T-helper 1 cell treated with Interleukin-12 subunit alpha and Interleukin-12 subunit beta and Interleukin-4 antibody, amounts not matched to agents 30 μg/mL and 1 μg/mL, for 36 hours (primary cell): Measurements from ENCODE around the gene CDCP1.
"Not testable (repeated sequence)": the region's sequence is repeated elsewhere in the genome, so short reads cannot be mapped to it uniquely, and the experiment has no call there.

Source experiments
- H3K27ac Mint-ChIP-seq: one replicate; pipeline ENCODE4 v1.8.0; 2021; ENCODE audit warnings: mild to moderate bottlenecking, mixed read lengths
- H3K27me3 Mint-ChIP-seq: one replicate; pipeline ENCODE4 v1.8.0; 2021; ENCODE audit warnings: low read depth, mixed read lengths
- H3K36me3 Mint-ChIP-seq: one replicate; pipeline ENCODE4 v1.8.0; 2021; ENCODE audit warnings: low read depth, mixed read lengths
- H3K4me1 Mint-ChIP-seq: one replicate; pipeline ENCODE4 v1.8.0; 2021; ENCODE audit warnings: low read depth, mixed read lengths
- H3K4me3 Mint-ChIP-seq: one replicate; pipeline ENCODE4 v1.8.0; 2021; ENCODE audit warnings: mild to moderate bottlenecking, moderate library complexity, mixed read lengths
- H3K9me3 Mint-ChIP-seq: one replicate; pipeline ENCODE4 v1.8.0; 2021; ENCODE audit warnings: mixed read lengths

The CDCP1 gene

DNA sequence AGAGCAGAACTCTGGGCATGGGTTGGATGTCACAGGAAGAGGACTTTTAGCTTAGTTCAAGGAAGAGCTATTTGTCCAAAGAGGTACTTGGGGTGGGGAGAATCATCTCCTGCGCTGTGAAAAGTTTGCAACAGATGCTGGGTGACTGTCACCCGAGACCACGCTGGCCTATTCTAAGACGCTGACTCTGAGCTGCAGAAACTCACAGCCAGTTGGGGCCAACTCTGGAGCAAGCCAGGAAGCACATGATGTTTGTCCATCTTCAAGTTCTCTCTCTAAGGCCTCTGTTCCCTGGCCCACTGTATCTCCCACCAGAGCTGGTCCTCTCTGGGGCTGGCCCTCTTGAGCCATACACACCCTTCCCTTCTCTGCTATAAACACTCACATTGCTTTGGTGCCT, 17.9 kb upstream of the CDCP1 start:
- Mint-ChIP-seq H3K4me3 (no peak overlapping the region), H3K36me3 (peaks cover 2% of the 10 kb centered on the region), H3K27ac (no peak overlapping the region), H3K4me1 (peaks cover 23% of the 10 kb centered on the region), H3K9me3 (no peaks in the 10 kb centered on the region), H3K27me3 (peaks cover 21% of the 10 kb centered on the region)

GRCh38 chr3:45163481-45163880, 17.3 kb upstream of the CDCP1 start:
- Mint-ChIP-seq H3K36me3 (peaks cover 2% of the 10 kb centered on the region), H3K4me1 (peaks cover 23% of the 10 kb centered on the region), H3K9me3 (no peaks in the 10 kb centered on the region), H3K27me3 (peaks cover 23% of the 10 kb centered on the region), H3K4me3 (no peak overlapping the region), H3K27ac (no peak overlapping the region)

- H3K4me3 Mint-ChIP-seq: no peak overlapping the region
- peaks cover 15% of the 10 kb centered on the region for H3K9me3 Mint-ChIP-seq
- H3K27ac Mint-ChIP-seq: no peak overlapping the region
- peaks cover 7% of the 10 kb centered on the region for H3K36me3 Mint-ChIP-seq
- peaks cover 40% of the 10 kb centered on the region for H3K27me3 Mint-ChIP-seq
- no peaks in the 10 kb centered on the region for H3K4me1 Mint-ChIP-seq
Observed at GRCh38 chr3:45154641-45155147, 8.5 kb upstream of the CDCP1 start.

- H3K4me3 Mint-ChIP-seq: no peak overlapping the region
- no peak overlapping the region for H3K27ac Mint-ChIP-seq
- H3K4me1 Mint-ChIP-seq: no peaks in the 10 kb centered on the region
- peaks cover 15% of the 10 kb centered on the region for H3K9me3 Mint-ChIP-seq
- peaks cover 9% of the 10 kb centered on the region for H3K36me3 Mint-ChIP-seq
- H3K27me3 Mint-ChIP-seq: peaks cover 39% of the 10 kb centered on the region
Observed at GRCh38 chr3:45153658-45154437, 7.7 kb upstream of the CDCP1 start.

DNA sequence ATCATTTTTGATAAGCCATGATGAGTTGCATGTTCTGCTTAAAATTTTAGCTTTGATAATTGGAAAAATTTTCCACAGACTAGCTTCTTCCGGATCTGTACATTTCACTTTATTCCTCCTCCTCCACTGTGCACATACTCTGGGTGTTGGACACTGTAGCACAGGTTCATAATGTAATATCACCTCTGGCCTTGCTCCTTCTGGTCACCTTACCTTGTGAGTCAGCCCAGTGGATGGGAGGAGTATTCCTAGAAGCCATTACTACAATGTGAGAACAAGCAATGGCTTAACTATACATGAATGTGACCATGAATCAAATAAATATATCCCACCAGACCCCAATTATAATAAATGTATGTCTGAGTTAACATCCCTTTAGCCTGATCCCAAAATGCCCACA, 6.1 kb upstream of the CDCP1 start:
- Mint-ChIP-seq H3K36me3 (peaks cover 9% of the 10 kb centered on the region), H3K27ac (no peak overlapping the region), H3K9me3 (peaks cover 15% of the 10 kb centered on the region), H3K4me1 (no peaks in the 10 kb centered on the region), H3K4me3 (no peak overlapping the region), H3K27me3 (peaks cover 48% of the 10 kb centered on the region)

- Mint-ChIP-seq H3K4me1 (peaks cover 3% of the 10 kb centered on the region), H3K36me3 (peaks cover 11% of the 10 kb centered on the region), H3K27ac (no peak overlapping the region), H3K9me3 (peaks cover 15% of the 10 kb centered on the region), H3K27me3 (peaks cover 58% of the 10 kb centered on the region), H3K4me3 (no peak overlapping the region)
Observed at GRCh38 chr3:45151100-45151499, 4.9 kb upstream of the CDCP1 start.

DNA sequence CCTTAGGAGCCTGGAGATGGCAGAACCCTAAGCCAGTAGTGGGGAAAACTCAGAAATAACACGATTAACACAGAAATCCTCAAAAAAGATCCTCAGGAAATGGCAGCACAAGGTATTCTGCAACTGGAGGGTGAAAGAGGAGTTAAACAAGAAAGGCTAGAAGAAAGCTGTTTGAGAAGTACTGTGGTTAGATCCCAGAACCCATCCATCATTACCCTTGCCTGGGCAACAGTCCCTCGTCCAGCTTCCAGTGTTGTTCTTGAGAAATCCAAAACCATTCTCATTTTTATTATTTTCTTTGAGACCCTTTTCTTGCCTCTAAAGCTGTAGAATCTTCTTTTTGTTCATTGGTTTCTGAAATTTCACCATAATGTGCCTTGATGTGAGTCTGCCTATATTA, 2.7 kb upstream of the CDCP1 start:
- peaks cover 16% of the 10 kb centered on the region for H3K36me3 Mint-ChIP-seq
- H3K27ac Mint-ChIP-seq: no peak overlapping the region
- H3K9me3 Mint-ChIP-seq: peaks cover 15% of the 10 kb centered on the region
- no peak overlapping the region for H3K4me3 Mint-ChIP-seq
- H3K27me3 Mint-ChIP-seq: peaks cover 67% of the 10 kb centered on the region
- peaks cover 8% of the 10 kb centered on the region for H3K4me1 Mint-ChIP-seq

DNA sequence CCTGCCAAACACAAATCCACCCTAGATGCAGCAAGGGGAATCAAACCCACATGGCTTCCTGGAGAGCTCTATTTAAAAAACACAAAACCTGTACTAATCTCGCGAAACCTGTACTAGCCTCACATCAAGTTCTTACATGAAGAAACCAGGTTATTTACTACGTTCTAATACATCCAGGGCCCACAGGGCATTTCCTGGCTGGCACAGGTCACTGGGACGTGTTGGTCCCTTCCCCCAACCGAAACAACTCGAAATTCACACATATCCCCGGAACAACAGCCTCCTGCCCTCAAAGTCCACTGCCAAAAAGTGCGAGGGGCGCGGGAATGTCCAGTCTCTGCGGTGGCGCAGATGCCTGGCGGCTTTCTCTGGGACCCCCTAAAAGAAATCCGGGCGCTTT, 955 bp downstream of the CDCP1 start:
- Mint-ChIP-seq H3K36me3 (peaks cover 12% of the 10 kb centered on the region), H3K4me3 (peak overlapping the region; percentile 40), H3K27ac (no peak overlapping the region), H3K27me3 (peaks cover 72% of the 10 kb centered on the region), H3K9me3 (peaks cover 5% of the 10 kb centered on the region), H3K4me1 (peaks cover 8% of the 10 kb centered on the region)

DNA sequence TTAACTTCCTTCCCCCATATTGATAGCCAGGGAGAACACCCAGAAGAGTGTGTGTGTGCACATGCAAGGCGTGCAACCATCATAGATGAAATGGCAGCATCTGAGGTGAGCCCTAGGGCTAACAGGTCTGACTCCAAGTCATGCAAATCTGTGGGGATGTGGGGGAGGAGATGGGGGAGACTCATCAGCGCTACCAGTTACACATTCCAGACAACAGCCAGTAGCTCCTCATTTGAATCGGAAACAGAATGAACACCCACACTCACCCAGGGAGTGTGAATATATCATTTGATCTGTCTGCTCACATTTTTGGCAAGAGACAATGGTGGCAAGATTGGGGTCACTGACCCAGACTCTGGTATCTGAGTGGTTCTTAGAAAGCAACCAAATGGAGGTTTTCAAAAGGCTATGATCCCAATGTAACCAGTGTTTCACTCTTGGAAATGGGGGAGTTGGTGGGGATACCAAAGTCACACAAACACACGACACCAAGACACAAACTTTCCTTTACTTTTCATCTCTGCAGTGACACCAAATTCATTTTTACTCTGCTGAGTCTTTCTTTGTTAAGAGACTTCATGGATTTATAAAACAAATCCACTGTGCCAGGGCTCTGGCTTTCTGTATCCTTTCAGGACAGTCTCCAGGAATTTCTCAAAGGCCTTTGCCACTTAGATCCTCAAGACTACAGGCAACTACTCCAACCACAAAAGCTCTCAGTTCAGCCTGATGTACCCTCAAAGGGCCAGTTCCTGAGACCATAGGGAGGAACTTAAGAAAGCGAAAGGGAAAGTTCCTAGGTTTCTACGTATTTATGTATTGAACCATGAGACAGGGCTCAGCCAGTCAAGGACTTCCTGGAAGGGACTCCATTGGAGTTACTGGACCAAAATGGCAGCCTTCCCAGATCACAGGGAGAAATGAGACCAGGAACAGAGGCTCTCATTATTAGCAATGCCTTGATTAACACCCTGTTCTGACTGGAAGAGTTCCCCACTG, 2.2 kb downstream of the CDCP1 start:
- peaks cover 7% of the 10 kb centered on the region for H3K36me3 Mint-ChIP-seq
- H3K4me1 Mint-ChIP-seq: peaks cover 8% of the 10 kb centered on the region
- peaks cover 64% of the 10 kb centered on the region for H3K27me3 Mint-ChIP-seq
- H3K27ac Mint-ChIP-seq: no peak overlapping the region
- no peaks in the 10 kb centered on the region for H3K9me3 Mint-ChIP-seq
- no peak overlapping the region for H3K4me3 Mint-ChIP-seq

DNA sequence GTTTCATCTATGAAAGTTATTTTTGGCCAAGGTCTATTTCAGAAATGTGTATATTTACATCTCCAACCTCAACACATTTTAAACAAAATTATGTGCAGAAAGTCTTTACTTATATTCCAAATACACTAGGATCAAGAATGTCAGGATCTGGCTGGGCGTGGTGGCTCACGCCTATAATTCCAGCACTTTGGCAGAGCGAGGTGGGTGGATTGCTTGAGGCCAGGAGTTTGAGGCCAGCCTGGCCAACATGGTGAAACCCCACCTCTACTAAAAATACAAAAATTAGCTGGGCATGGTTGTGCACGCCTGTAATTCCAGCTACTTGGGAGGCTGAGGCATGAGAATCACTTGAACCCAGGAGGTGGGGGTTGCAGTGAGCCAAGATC, 5.4 kb downstream of the CDCP1 start:
- not testable (repeated sequence) for H3K36me3 Mint-ChIP-seq, H3K4me3 Mint-ChIP-seq, H3K27ac Mint-ChIP-seq, H3K4me1 Mint-ChIP-seq, H3K9me3 Mint-ChIP-seq
- H3K27me3 Mint-ChIP-seq: peaks cover 46% of the 10 kb centered on the region

DNA sequence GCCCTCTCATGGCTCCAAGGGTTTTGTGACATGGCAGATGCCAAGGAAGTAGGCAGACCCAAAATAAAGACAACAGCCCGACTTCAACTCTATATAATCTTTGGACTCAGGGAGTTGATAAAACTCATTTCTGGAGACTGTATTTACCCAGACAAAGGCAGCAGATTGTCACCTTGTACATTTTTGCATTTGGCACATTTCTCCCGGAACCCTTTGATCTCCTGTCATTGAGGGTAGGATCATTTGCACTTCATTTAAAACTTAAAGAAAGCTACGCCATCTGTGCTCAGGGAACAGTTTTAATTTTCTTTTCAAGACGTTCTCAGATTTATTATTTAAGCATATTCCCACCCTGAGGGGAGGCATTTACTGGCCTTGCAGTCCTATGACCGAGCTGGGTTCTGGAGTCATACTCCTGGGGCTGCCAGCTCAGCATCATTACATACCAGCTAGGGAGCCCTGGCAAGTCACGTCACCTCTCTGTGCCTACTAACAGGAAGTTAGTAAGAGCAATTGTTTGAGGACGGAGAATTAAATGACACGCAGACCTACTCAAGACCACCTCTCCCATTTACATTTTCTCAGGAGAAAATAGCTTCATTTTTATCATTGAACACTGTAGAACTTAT, 5.9 kb downstream of the CDCP1 start:
- H3K4me3 Mint-ChIP-seq: no peak overlapping the region
- peaks cover 5% of the 10 kb centered on the region for H3K36me3 Mint-ChIP-seq
- H3K9me3 Mint-ChIP-seq: no peaks in the 10 kb centered on the region
- H3K27me3 Mint-ChIP-seq: peaks cover 45% of the 10 kb centered on the region
- peaks cover 4% of the 10 kb centered on the region for H3K4me1 Mint-ChIP-seq
- H3K27ac Mint-ChIP-seq: no peak overlapping the region

DNA sequence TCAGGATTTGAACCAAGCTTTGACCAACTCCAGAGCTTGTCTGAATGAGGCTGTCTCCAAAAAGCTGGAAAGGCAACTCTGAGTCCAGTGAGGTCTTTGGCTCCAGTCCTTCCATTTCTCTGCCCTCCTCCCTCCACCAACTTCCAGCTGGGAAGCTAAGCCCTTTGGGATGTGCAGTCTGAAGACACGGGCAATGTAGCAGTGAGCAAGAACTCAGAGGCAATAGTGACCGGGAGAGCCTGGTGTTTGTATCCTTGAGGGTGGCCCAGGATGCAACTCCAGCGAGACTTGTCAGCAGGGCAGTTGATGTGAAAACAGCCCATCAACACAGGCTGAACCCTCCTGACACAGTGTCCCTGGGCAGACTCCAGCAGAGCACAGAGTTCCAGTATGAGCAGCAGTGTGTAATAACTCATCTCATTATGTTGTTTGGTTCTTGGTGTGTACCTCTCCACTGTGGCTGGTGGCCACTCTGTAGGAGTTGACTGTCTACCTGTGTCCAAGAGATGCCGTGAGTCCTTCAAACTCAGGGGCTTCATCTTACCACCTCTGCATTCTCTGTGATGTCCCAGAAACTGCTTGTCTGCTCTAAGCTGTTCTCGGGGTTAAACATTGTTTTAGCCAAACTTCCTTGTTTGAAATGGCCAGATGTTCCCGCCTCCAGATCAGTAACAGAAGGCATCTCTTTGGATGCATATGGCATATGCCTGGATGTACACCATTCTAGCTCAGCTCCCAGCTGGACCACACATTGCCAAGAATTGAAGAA, 6.6 kb downstream of the CDCP1 start:
- Mint-ChIP-seq H3K27ac (no peak overlapping the region), H3K36me3 (peaks cover 3% of the 10 kb centered on the region), H3K27me3 (peaks cover 43% of the 10 kb centered on the region), H3K4me1 (peaks cover 2% of the 10 kb centered on the region), H3K4me3 (no peak overlapping the region), H3K9me3 (no peaks in the 10 kb centered on the region)

- H3K9me3 Mint-ChIP-seq: no peaks in the 10 kb centered on the region
- H3K4me3 Mint-ChIP-seq: no peak overlapping the region
- no peaks in the 10 kb centered on the region for H3K36me3 Mint-ChIP-seq
- peaks cover 35% of the 10 kb centered on the region for H3K27me3 Mint-ChIP-seq
- peaks cover 2% of the 10 kb centered on the region for H3K4me1 Mint-ChIP-seq
- no peak overlapping the region for H3K27ac Mint-ChIP-seq
Observed at GRCh38 chr3:45137656-45138181, 8.5 kb downstream of the CDCP1 start.

- no peaks in the 10 kb centered on the region for H3K36me3 Mint-ChIP-seq
- H3K4me1 Mint-ChIP-seq: peaks cover 2% of the 10 kb centered on the region
- H3K9me3 Mint-ChIP-seq: no peaks in the 10 kb centered on the region
- no peak overlapping the region for H3K27ac Mint-ChIP-seq
- H3K27me3 Mint-ChIP-seq: peaks cover 31% of the 10 kb centered on the region
- no peak overlapping the region for H3K4me3 Mint-ChIP-seq
Observed at GRCh38 chr3:45135959-45136358, 10.2 kb downstream of the CDCP1 start.
